Testis (tissue), 3 donors: Measurements from ENCODE around the gene WDR33. TPM values are rescaled to one million over a fixed set of nuclear protein-coding genes. Genes with fewer than 3 reads are reported as not detected.

Experiments
- DNase-seq: peaks from one replicate; pipeline ENCODE4 v3.0.0-alpha.2; 2019
- H3K27ac ChIP-seq, 2 donors: fragments of 200-600 bp; sonication (generic); one replicate each; pipeline ENCODE4 v1.5.1; 2019
- H3K27me3 ChIP-seq: fragments of 200-600 bp; sonication (generic); one replicate; pipeline ENCODE4 v1.5.1; 2019
- H3K36me3 ChIP-seq: fragments of 200-600 bp; sonication (generic); one replicate; pipeline ENCODE4 v1.5.1; 2017; ENCODE audit warnings: low read depth; ENCODE audit errors: missing control alignments
- H3K4me1 ChIP-seq: fragments of 200-600 bp; sonication (generic); one replicate; pipeline ENCODE4 v1.5.1; 2019
- H3K4me3 ChIP-seq, 2 donors: fragments of 200-600 bp; sonication (generic); one replicate each; pipeline ENCODE4 v1.5.1; 2017 to 2019
- H3K9me3 ChIP-seq: fragments of 200-600 bp; sonication (generic); one replicate; pipeline ENCODE4 v1.5.1; 2017
- POLR2A ChIP-seq: fragments of 450-650 bp; IDR thresholded peaks from one replicate; pipeline ENCODE4 v1.6.1; 2017; ENCODE audit warnings: antibody characterized with exemption, mild to moderate bottlenecking, moderate library complexity
- WGBS, 2 donors: methylation state at CpG; one replicate each; pipeline ENCODE4 v1.1.5; 2018; 5-methylcytosine and 5-hydroxymethylcytosine counted together
- intact Hi-C: fragments of 100-400 bp; cut with DNase I; formaldehyde crosslinking; loops from one replicate; pipeline ENCODE4 v1.15.1; 2023; ENCODE audit warnings: low total_unique reads
- polyA plus RNA-seq: library from polyadenylated mRNA; stranded (reverse); fragments of 350-450 nt; fragmentation: Illumina TruSeq; extraction: RNeasy Lipid Tissue Mini Kit (QIAGEN cat#74804); gene quantifications from one replicate; pipeline ENCODE4 v1.2.3, GENCODE V29; 2014; ENCODE audit warnings: low read depth, low replicate concordance; ENCODE audit not compliant: insufficient read depth
- total RNA-seq, 2 donors: library from RNA; depleted of rRNA; stranded (reverse); fragments of >200 nt; gene quantifications; one replicate each; pipeline ENCODE4 v1.2.3, GENCODE V29; 2016
- TF ChIP-seq, protein P1 (sequence below), 3 experiments: fragments of 450-650 bp in 2 of 3; fragments of 200-600 bp in 1 of 3; sonication (generic) in 1 of 3; IDR thresholded peaks; one replicate each; pipeline ENCODE4 v1.5.1; 2016 to 2019; ENCODE audit warnings: antibody characterized with exemption in 3 of 3, mild to moderate bottlenecking in 2 of 3, moderate library complexity in 1 of 3

WDR33 gene
- total and polyA plus RNA-seq, 3 donors from 2014 or later = 57.4 to 65.8 (median 62.1) TPM

DNA sequence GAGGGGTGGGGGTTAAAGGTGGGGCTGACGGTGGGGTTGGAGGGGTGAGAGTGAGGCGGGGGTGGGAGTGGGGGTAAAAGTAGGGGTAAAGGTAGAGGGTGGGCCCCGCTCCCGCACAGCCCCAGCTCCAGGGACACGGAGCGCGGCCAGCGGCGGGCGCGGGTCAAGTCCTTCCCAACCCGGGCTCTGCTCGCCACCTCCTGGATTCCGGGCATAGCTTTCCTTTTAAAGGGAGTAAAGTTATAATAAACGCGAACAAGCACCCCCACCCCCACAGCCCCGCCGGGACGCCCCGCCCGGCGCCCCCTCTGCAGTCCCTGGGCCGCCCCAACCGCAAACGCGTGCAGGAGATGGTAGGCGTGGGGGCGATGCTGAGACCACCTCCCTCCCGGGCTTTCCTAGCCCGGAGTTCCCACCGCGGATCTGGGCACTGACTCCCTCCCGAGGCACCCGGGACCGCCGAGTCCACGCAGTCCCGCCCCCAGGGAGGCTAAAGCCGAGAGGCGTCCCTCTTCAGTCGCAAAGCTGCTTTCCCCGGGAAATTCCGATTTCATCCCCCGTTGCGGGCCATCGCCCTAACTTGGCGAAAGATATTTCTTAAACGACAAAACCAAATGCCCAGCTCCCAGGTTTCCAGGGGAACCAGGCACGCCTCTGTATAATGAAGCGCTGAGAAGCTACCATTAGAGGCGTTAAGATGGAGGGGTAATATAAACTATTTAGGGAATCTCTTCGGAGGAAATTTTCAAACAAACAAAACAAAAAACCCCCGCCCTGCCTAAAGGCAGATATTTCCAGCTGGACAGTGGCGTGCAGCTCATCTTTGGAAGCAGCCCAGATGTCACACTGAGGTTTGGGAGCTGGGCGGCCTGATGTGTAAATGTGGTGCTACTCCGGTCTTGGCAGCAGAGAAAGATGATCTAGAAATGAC, 135.4 kb downstream of the WDR33 start, which contains the start of gene LIMS2:
LIMS2 (minus strand) TSS at position 200 of the 931 bp plus-strand sequence. CDS start 506 bp downstream, outside the sequence.
- 1 to 2% methylated on average over 28 to 53 of the region's 56 CpGs for WGBS, 2 donors
- no peaks in the 10 kb centered on the region for H3K4me1 ChIP-seq
- no peaks in the 10 kb centered on the region for H3K27me3 ChIP-seq
- no peaks in the 10 kb centered on the region for H3K9me3 ChIP-seq
- H3K27ac ChIP-seq = peak within 1 kb of the TSS in 1 of 2 donors; percentile 68
- H3K4me3 ChIP-seq = peak within 1 kb of the TSS; percentile 61 to 64
- TF ChIP-seq, protein P1, sequence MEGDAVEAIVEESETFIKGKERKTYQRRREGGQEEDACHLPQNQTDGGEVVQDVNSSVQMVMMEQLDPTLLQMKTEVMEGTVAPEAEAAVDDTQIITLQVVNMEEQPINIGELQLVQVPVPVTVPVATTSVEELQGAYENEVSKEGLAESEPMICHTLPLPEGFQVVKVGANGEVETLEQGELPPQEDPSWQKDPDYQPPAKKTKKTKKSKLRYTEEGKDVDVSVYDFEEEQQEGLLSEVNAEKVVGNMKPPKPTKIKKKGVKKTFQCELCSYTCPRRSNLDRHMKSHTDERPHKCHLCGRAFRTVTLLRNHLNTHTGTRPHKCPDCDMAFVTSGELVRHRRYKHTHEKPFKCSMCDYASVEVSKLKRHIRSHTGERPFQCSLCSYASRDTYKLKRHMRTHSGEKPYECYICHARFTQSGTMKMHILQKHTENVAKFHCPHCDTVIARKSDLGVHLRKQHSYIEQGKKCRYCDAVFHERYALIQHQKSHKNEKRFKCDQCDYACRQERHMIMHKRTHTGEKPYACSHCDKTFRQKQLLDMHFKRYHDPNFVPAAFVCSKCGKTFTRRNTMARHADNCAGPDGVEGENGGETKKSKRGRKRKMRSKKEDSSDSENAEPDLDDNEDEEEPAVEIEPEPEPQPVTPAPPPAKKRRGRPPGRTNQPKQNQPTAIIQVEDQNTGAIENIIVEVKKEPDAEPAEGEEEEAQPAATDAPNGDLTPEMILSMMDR (IDR thresholded peaks at IDR 0.05) = peak in 1 of 3 experiments; percentile 7
- TF ChIP-seq POLR2A = no peak
- DNase-seq = peak; percentile 21
- no peaks in the 10 kb centered on the region for H3K36me3 ChIP-seq
- intact Hi-C loops = no loop called here

GRCh38 chr2:127674241-127675209, 136.4 kb downstream of the WDR33 start:
- 8 to 12% methylated on average over 3 to 29 of the region's 72 CpGs for WGBS, 2 donors
- intact Hi-C loops = no loop called here
- DNase-seq = peak; percentile 13

DNA sequence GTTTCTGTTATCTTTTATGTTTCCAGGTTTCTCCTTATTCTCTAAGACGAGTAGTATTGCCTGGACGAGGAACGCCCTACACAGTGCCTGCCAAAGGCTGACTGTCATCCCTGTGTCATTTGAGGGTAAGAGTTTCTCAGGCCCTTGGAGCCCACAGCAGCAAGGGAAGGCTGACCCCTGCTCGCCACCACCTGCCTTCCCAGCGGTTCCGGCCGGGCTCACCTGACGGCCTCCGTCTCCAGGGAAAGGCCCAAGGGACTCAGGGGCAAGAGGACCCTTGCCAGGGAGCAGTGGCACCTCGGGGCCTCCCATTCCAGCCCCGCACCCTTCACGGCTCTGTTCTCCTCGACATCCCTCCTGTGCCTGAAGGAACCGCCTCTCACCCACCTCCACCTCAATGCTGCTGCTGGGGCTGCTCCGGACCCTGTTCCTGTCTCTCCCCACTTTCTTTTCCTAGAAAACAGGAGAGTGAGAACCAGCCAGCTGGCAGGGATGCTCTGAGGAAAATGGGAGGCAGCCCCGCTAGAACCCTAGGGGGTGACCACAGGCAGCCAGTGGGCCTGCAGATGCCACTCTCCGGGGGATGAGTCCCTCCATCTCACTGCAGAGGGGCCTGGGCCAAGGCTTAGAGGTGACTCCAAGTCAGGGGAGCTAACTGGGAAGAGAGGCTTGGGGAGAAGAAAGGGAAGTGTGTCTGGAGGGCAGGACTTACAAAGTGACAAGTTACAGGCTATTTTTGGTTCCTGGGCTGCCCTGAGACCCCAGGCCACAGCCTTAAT, 137.5 kb downstream of the WDR33 start:
- Histone ChIP-seq H3K4me1 (no peaks in the 10 kb centered on the region), H3K4me3 (no peak overlapping the region), H3K27ac (peak overlapping the region in 1 of 2 donors; percentile 22), H3K9me3 (no peaks in the 10 kb centered on the region), H3K27me3 (no peaks in the 10 kb centered on the region), H3K36me3 (no peaks in the 10 kb centered on the region)
- no peak for TF ChIP-seq POLR2A
- TF ChIP-seq, protein P1 (IDR thresholded peaks at IDR 0.05) = no peak
- WGBS, 2 donors = 75 to 76% methylated on average over 17 of the region's 17 CpGs
- DNase-seq = peak; percentile 9
- intact Hi-C loops = no loop called here

More at GRCh38 chr2:127674241-127675209, 136.4 kb downstream of the WDR33 start:
- Histone ChIP-seq H3K9me3 (no peaks in the 10 kb centered on the region), H3K27me3 (no peaks in the 10 kb centered on the region), H3K4me3 (peak overlapping the region; percentile 61 to 64), H3K36me3 (no peaks in the 10 kb centered on the region), H3K27ac (peak overlapping the region in 1 of 2 donors; percentile 68), H3K4me1 (no peaks in the 10 kb centered on the region)
- TF ChIP-seq POLR2A = no peak
- TF ChIP-seq, protein P1 (IDR thresholded peaks at IDR 0.05) = no peak
